SH-SY5Y (cell line): ENCODE measurements around the gene HPCAL1.

Experiments used
- GATA2 ChIP-seq: IDR thresholded peaks from 2 replicates; pipeline ENCODE4 v1.6.1; 2011; ENCODE audit warnings: mild to moderate bottlenecking, low read depth, low read length
- GATA3 ChIP-seq: IDR thresholded peaks from 2 replicates; pipeline ENCODE4 v1.6.1; 2011; ENCODE audit warnings: low read depth, mild to moderate bottlenecking, low read length, moderate library complexity

- TF ChIP-seq GATA3 (no peak), GATA2 (no peak)
Observed at GRCh38 chr2:10305254-10305635, 2.5 kb downstream of the HPCAL1 start.
